Fibroblast of peridontal ligament (primary cell): ENCODE measurements around the gene FGD2.

ENCODE experiments used
- DNase-seq: peaks from one replicate; pipeline ENCODE4 v3.0.0-alpha.2; 2010; ENCODE audit errors: extremely low read depth

The FGD2 gene

DNA sequence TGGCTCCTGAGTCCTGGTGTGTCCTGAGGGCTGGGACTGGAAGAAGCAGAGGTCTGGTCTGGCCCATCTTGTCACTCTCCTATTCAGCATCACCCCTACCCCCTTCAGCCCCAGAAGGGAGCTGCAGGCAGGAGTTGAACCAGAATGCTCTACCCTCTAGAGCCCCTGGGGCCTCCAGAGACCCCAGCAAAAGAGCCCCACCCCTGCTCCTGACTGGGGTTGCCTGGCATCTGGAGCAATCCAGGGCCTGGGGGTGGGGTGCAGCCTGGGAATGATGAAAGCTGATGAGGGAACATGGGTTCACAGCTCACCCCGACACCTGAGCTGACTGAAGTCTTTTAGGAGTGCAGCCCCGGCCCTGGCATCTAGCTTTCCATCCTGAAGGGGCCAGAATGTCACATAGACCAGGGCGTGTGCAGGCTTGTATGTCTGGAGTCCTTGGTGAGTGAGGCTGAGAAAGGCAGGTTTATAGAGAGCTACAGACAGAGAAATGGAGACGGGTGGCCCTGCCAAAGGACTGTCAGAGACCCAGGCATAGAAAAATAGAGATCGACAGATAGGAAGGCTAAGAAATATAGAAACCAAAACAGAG lies 12.2 kb downstream of the FGD2 start:
- DNase-seq, result no peak

DNA sequence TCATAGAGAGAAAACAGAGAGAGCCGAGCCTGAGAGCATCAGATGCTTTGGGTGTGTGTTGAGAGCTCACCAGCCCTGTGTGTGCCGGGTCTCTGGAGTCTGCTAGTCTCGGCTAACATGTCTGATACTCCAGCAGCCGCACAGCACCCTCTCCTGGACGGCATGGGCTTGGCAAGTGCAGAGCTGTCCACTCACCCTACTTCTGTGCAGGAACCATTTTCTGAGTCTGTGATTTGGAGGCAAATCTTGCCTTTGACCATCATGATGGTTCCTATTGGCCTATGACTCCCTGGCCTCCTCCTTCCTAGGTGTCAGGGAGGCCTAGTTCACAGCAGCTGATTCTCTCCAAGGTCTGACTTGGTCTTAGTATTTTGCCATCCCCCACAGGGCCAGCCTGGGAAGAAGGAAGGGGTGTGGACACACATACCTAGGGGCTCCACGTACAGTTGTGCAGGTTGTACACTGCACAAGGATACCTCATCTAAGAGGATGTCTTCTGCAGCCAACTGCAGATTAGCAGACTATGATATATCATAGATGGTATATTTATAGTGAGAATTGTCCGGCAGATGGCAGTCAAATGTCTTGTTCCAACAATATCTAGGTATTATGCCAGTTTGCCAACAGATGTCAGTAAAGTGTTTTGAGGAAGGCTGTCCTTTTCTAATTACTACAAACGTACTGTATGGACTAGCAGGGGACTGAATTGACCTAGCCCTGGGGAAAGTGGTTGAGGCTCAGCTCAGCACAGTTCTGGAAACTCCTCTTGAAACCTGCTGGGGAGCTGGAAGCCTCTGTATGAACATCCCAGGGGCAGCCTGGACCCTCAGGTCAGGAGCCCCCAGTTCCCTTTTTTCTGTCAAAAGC lies 13.0 kb downstream of the FGD2 start:
- DNase-seq, result peak; percentile 91

- no peak for DNase-seq
These were observed 13.6 kb downstream of the FGD2 start for GRCh38 chr6:37019065-37019450.

DNA sequence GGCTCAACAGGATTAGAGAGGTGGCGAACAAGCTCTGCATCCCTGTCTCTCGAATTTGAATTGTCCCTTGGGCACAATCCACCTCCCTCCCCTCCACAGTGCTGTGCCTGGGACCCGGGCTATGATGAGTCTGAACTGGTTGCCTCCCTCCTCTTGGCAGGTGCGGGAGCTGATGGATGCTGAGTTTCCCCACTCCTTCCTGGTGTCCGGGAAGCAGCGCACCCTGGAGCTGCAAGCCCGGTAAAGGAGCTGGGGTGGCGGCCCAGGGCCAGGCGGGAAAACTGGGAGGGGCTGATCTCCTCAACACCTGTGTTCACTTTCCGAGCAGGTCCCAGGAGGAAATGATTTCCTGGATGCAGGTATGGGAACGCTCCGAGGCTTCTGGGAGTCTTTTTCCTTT lies 14.9 kb downstream of the FGD2 start:
- no peak for DNase-seq

DNA sequence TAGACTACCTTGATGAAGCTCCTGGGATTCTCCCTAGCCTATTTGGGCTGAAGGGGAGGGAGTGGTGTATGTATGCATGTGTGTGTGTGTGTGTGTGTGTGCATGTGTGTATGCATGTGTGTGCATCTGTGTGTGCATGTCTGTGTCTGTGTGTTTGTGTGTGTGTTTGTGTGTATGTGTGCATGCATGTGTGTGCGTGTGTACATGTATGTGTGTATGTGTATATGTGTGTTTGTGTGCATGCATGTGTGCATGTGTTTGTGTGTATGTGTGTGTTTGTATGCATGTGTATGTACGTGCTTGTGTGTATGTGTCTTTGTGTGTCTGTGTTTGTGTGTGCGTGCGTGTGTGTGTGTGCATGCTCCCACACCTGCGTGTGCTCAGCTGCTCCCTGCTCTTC lies 15.4 kb downstream of the FGD2 start:
- DNase-seq, result no peak

DNA sequence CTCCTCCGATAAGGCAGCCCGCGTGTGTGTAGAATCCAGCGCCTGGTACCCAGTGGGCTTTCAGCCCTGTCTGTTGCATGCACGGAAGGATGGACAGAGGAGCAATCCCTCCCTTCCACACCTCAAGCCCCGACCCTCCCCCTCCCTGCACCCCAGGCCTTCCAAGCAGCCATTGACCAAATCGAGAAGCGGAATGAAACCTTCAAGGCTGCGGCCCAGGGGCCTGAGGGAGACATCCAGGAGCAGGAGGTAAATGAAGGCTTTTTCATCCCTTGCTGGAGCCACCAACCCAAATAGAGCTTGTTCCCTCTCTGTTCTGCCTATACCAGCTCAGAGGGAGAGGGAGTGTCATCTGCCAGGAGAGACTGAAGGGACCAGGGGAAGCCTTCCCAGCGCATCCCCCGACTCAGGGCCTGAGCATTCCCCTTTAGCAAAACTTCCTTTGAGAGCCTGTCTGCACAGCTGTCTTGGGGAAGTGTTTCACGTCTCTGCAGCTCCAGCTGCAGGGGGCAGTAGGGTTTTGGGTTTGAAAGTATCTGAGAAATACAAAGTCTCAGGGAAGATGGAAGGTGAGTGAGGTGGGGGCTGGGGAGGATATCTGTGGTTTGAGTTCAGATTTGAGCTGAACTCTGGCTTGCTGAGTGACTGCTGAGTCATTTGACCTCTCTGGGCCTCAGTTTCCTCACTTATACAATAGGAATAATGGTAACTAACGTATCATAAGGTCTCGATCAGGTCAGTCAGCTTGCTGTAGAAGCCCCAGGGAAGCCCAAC lies 16.1 kb downstream of the FGD2 start:
- peak; percentile 57 for DNase-seq

DNA sequence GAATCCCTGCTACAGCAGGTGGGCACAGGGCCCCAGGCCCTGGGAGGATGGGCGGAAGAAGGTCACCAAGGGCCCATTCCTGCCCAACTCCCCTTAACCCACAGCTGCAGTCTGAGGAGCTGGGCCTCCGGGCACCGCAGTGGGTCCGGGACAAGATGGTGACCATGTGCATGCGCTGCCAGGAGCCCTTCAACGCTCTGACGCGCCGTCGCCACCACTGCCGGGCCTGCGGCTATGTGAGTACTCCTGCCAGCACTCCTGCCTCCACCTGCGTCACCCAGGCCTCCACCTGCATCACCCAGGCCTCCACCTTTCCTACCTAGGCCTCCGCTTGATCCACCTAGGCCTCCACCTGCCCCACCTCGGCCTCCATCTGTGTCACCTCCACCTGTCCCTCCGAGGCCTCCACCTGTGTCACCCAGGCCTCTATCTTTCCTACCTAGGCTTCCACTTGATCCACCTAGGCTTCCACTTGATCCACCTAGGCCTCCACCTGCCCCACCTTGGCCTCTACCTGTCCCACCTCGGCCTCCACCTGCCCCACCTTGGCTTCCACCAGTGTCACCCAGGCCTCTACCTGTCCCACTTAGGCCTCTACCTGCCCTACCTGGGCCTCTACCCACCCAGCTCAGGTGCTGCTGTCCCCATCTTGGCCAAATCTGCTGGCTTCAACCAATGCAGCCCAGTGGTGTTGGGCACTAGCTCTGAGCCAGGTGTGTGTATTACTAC lies 16.8 kb downstream of the FGD2 start:
- no peak for DNase-seq

GRCh38 chr6:37024656-37025337 lies 19.3 kb downstream of the FGD2 start:
- peak; percentile 43 for DNase-seq

GRCh38 chr6:37025621-37026466 lies 20.4 kb downstream of the FGD2 start:
- DNase-seq, result no peak

DNA sequence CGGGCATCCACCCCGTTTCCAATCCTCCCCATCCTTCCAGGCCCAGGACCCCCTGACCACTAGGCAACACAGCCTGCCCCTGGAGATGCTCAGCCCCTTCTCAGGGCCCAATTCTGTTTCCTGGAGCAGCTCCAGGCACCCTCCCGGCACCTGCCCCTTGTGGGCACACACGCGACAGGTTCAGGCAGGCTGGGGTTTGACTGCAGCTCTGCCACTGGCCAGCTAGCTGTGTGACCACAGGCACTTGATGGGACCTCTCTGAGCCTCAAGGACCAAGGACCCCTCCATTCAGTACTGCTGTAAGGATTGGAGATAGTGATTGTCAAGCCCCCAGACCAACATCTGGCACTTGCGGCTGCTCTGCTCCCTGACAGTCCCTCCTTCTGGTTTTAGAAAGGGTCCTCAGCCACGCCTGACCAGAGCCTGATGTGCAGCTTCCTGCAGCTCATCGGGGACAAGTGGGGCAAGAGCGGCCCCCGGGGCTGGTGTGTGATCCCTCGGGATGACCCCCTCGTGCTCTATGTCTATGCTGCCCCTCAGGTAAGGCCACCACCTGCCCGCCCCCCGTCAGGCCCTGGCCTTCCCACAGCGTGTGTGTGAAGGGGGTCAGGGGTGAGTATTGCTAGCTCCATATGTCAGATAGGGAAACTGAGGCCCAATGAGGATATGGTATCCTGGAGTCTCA lies 21.7 kb downstream of the FGD2 start:
- DNase-seq, result no peak

DNA sequence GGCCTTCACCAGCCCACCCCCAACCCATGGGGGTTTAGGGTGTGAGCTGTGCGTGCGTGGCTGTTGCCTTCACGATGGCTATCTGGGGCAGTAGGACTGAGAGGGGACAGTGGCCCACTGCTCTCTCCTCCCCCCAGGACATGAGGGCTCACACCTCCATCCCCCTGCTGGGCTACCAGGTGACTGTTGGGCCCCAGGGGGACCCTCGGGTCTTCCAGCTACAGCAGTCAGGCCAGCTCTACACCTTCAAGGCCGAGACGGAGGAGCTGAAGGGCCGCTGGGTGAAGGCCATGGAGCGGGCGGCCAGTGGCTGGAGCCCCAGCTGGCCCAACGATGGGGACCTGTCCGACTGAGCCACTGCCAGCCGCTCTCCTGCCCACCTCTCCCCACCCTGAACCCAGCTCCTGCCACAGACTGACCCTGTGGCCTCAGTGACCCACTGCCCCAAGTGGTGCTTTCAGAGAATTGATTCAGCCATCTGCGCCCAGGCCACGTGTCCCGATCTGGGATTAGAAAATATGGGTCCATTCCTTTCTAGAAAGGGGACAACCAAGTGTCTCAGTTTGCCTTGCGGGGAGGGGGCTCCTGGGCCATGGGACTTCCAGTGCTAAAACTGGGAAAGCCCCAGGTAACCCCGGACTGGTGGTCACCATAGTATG lies 22.5 kb downstream of the FGD2 start:
- DNase-seq, result no peak

- peak; percentile 77 for DNase-seq
These were observed 24.0 kb downstream of the FGD2 start for GRCh38 chr6:37029249-37029971.

DNA sequence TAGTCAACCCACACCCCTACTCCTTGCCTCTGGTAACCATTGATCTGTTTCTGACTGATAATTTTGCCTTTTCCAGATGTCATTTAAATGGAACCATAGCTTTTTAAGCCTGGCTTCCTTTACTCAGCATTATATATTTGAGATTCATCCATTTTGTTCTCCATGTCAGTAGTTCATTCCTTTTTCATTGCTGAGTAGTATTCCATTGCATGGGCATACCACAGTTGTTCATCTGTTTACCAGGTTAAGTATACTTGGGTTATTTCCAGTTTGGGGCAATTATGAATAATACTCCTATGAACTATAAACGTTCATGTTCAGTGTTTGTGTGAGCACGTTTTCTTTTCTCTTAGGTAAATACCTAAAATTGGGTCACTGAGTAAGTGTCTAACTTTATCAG lies 25.1 kb downstream of the FGD2 start:
- no peak for DNase-seq

DNA sequence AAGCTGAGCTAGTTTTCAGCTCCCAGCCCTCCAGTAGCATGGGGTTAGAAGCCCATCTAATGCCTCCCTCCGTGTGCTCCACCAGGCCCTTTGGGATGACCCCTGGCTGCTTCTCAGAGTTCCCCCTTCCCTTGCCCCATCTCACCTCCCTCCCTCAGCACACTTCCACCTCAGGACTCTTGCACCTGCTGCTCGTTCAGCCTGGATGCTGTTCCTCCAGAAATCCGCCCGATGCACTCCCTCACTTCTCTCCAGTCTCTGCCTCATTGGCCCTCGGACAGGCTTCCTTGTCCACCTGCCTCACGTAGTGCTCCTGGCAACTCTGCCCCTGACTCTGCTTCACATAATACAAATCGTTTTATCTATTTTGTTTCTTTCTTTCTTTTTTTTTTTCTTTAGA lies 26.8 kb downstream of the FGD2 start:
- no peak for DNase-seq

DNA sequence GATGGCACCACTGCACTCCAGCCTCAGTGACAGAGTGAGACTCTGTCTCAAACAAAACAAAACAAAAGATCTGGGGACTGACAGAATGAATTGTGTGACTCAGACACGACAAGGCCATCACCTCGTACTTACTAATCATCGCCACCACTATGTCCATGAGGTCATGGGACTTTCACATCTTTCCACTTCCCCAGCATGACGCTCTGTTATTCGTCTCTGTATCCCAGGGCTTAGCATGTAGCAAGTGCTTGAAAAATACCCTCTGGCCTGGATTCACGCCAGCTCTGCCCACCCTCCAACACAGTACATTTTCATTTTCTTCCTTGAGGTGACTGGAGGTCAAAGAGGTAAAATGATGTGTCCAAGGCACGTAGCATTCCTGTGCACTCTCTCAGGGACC lies 27.8 kb downstream of the FGD2 start:
- DNase-seq, result no peak

GRCh38 chr6:37033819-37034795 lies 28.7 kb downstream of the FGD2 start:
- DNase-seq, result no peak

DNA sequence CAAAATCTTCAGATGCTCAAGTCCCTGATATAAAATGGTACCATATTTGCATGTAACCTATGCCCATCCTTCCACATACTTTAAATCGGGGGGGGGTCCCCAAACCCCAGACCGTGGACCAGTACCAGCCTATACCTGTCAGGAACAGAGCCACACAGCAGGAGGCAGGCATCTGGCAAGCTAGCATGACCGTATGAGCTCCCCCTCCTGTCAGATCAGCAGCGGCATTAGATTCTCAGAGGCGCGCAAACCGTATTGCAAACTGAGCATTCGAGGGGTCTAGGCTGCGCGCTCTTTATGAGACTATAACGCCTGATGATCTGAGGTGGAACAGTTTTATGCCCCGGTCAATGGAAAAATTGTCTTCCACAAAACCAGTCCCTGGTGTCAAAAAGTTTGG lies 30.7 kb downstream of the FGD2 start:
- DNase-seq, result no peak
